Activated naive CD8-positive, alpha-beta T cell treated with anti-CD3 and anti-CD28 coated beads for 36 hours (primary cell): ENCODE results near the gene ZNF581. TPM values are rescaled to one million over a fixed set of nuclear protein-coding genes. Genes with fewer than 3 reads are reported as not detected.

ENCODE experiments used
- DNase-seq: peaks from one replicate; pipeline ENCODE4 v3.0.0; 2021
- H3K27ac Mint-ChIP-seq: one replicate; pipeline ENCODE4 v1.8.0; 2022; ENCODE audit warnings: mild to moderate bottlenecking, moderate library complexity, mixed read lengths
- H3K27me3 Mint-ChIP-seq: one replicate; pipeline ENCODE4 v1.8.0; 2022; ENCODE audit warnings: mild to moderate bottlenecking, mixed read lengths
- H3K36me3 Mint-ChIP-seq: one replicate; pipeline ENCODE4 v1.8.0; 2021; ENCODE audit warnings: mild to moderate bottlenecking, mixed read lengths
- H3K4me1 Mint-ChIP-seq: one replicate; pipeline ENCODE4 v1.8.0; 2021; ENCODE audit warnings: mixed read lengths
- H3K4me3 Mint-ChIP-seq: one replicate; pipeline ENCODE4 v1.8.0; 2022; ENCODE audit warnings: mild to moderate bottlenecking, moderate library complexity, mixed read lengths
- H3K9me3 Mint-ChIP-seq: one replicate; pipeline ENCODE4 v1.8.0; 2022; ENCODE audit warnings: mixed read lengths
- total RNA-seq, 2 experiments: library from RNA; stranded (reverse); gene quantifications; one replicate each; pipeline ENCODE4 v1.2.3, GENCODE V29; 2021

The ZNF581 gene
- total RNA-seq, 2 experiments from 2014 or later, result 39.9 to 42.3 TPM

DNA sequence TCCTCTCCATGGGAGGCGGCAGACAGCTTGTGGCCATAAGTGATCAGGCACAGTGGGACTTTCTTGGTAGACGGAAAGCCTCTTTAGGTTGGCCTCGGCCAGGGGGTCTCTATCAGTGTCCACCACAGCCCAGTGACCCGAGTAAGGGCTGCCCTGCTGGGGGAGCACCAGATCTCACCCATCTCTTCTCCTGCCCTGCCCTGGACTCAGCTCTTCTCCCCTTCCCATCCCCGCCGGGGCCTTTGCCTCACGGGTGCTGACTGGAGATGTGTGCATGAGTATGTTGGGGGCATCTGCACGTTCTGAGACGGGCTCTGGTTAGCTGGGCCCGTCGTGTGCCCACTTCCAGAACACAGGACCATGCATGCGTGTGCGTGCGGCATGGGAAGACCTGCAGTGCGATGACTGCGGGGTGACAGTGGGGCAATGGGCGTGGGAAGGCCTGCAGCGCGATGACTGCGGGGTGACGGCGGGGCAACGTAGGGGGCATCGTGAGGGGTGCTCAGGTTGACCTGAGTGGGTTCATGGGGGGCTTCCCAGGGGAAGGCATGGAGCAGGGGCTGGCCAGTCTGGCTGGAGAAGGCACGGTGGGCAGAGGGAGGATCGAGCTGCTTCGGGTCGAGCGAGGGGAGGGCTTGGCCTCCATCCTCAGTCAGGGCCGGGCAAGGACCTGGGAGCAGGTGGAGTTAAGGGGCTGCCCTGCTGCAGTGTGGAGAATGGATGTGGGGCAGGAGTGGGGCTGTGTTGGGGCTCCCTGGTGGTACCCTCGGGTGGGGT lies 47.5 kb downstream of the ZNF581 start:
- H3K9me3 Mint-ChIP-seq, result no peaks in the 10 kb centered on the region
- DNase-seq, result no peak
- H3K27me3 Mint-ChIP-seq, result no peaks in the 10 kb centered on the region
- no peak overlapping the region for H3K27ac Mint-ChIP-seq
- no peak overlapping the region for H3K4me3 Mint-ChIP-seq
- peaks cover 7% of the 10 kb centered on the region for H3K36me3 Mint-ChIP-seq
- peaks cover 2% of the 10 kb centered on the region for H3K4me1 Mint-ChIP-seq

DNA sequence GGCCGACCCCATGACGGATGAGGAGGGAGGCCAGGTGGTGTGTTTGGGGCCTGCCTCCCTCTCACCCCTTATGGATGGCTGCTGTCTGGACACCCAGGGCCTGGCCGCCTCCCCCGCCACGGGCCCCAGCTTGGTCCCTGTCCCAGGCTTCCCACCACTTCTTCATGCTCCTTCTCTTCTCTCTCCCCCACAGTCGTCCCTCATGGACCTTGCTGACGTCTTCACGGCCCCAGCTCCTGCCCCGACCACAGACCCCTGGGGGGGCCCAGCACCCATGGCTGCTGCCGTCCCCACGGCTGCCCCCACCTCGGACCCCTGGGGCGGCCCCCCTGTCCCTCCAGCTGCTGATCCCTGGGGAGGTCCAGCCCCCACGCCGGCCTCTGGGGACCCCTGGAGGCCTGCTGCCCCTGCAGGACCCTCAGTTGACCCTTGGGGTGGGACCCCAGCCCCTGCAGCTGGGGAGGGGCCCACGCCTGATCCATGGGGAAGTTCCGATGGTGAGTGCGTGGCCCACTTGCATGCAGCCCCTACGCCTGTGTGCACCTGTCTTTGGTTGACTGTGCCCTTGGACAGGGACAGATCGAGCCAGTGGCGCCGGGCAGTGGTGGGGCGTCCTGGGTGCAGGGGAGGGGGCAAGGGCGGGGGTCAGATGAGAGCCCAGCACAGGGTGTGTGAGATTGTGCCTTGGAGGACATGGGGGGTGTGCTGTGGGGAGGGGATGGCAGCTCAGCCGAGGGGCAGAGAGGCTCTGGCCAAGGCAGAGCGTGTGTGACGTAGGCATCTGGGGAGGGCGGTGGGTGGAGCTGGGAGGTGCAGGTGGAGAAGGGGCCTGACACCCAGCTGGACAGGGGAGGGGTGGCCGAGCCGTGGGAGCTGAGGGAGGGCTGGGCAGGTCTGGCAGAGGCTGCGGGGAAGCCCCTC lies 48.4 kb downstream of the ZNF581 start:
- no peak for DNase-seq
- H3K36me3 Mint-ChIP-seq, result peaks cover 7% of the 10 kb centered on the region
- no peak overlapping the region for H3K27ac Mint-ChIP-seq
- H3K4me1 Mint-ChIP-seq, result peaks cover 2% of the 10 kb centered on the region
- H3K9me3 Mint-ChIP-seq, result no peaks in the 10 kb centered on the region
- no peak overlapping the region for H3K4me3 Mint-ChIP-seq
- H3K27me3 Mint-ChIP-seq, result no peaks in the 10 kb centered on the region

DNA sequence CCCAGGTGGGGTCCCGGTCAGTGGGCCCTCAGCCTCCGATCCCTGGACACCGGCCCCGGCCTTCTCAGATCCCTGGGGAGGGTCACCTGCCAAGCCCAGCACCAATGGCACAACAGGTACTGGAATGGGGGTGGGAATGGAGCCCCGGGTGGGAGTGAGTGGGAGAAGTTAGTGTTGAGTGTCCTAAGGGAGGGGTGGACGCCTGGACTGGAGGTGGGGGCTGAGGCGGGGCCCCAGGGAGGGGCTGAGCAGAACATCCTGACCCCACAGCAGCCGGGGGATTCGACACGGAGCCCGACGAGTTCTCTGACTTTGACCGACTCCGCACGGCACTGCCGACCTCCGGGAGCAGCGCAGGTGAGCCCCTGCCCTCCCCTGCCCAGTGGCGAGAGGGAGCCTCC lies 49.2 kb downstream of the ZNF581 start:
- Mint-ChIP-seq H3K27ac (no peak overlapping the region), H3K27me3 (no peaks in the 10 kb centered on the region), H3K4me3 (no peak overlapping the region), H3K4me1 (no peaks in the 10 kb centered on the region), H3K36me3 (peaks cover 7% of the 10 kb centered on the region), H3K9me3 (no peaks in the 10 kb centered on the region)
- DNase-seq, result no peak

DNA sequence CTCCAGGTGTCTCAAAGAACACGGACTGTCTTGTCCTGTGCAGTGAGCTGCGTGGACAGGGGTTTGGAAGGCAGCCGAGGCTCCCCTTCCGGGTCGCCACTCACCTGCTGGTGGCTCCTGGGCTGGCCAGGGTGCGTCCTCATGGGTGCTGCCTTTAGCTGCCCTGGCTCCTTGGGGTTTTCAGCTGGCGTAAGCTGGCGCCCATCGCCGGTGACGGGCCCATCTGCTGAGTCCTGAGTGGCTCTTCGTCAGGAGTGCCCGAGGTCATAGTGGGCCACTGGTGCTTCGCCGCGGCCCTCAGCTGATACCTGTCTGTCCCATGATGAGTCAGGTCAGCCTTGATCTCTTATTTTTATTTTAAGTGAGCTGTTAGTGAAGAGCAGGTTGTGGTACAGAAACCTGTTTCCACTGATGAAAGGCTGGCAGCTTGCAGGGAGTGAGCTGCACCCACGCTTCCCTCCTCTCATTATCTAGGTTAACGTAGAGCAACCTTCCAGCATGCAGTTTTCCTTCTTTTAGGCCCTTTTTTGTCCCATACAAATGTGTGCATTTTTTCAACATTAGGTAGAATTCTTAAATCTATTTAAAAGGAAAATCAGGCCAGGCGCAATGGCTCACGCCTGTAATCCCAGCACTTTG lies 50.0 kb downstream of the ZNF581 start:
- no peaks in the 10 kb centered on the region for H3K27me3 Mint-ChIP-seq
- no peaks in the 10 kb centered on the region for H3K4me1 Mint-ChIP-seq
- H3K27ac Mint-ChIP-seq, result no peak overlapping the region
- H3K36me3 Mint-ChIP-seq, result peaks cover 8% of the 10 kb centered on the region
- H3K4me3 Mint-ChIP-seq, result no peak overlapping the region
- DNase-seq, result no peak
- no peaks in the 10 kb centered on the region for H3K9me3 Mint-ChIP-seq

DNA sequence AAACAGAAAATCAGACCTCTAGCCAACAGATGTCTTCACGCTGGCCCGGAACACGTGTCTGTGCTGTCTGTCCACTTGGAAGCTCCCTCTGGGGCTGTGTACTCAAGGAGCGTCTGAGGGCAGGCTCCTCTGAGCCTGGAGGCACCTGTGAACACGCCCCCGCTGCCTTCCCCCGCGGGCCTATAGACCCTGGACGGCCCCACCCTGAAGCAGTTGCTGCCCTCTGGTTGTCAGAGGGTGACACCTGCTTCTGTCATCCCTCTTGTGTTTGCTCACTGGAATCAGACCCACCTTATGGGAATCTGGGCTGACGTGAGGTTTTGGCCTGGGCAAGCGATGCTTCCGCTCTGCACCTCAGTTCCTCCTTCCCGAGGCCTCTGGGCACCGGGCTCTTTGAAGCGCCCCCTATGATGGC lies 50.8 kb downstream of the ZNF581 start:
- H3K36me3 Mint-ChIP-seq, result peaks cover 7% of the 10 kb centered on the region
- DNase-seq, result no peak
- no peak overlapping the region for H3K4me3 Mint-ChIP-seq
- no peak overlapping the region for H3K27ac Mint-ChIP-seq
- H3K9me3 Mint-ChIP-seq, result no peaks in the 10 kb centered on the region
- H3K27me3 Mint-ChIP-seq, result no peaks in the 10 kb centered on the region
- no peaks in the 10 kb centered on the region for H3K4me1 Mint-ChIP-seq

DNA sequence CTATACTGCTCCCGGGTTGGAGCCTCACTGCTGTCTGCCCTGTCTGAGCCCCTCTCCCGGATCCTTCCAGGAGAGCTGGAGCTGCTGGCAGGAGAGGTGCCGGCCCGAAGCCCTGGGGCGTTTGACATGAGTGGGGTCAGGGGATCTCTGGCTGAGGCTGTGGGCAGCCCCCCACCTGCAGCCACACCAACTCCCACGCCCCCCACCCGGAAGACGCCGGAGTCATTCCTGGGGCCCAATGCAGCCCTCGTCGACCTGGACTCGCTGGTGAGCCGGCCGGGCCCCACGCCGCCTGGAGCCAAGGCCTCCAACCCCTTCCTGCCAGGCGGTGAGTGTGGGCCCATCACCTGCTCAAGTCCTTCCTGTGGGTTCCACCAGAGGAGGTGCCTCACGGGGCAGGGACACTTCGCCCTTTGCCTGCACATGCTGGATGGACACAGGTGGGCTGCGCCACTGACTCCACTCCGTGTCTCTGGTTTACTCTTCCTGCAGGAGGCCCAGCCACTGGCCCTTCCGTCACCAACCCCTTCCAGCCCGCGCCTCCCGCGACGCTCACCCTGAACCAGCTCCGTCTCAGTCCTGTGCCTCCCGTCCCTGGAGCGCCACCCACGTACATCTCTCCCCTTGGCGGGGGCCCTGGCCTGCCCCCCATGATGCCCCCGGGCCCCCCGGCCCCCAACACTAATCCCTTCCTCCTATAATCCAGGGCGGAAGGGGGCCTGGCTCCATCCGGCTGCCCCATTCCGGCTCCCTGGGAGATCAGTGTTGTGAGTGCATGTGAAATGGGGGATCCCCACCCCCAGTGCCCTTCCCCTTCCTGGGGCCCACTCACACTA lies 51.4 kb downstream of the ZNF581 start:
- no peak for DNase-seq
- H3K4me1 Mint-ChIP-seq, result no peaks in the 10 kb centered on the region
- H3K4me3 Mint-ChIP-seq, result no peak overlapping the region
- H3K9me3 Mint-ChIP-seq, result no peaks in the 10 kb centered on the region
- no peak overlapping the region for H3K27ac Mint-ChIP-seq
- peaks cover 5% of the 10 kb centered on the region for H3K36me3 Mint-ChIP-seq
- no peaks in the 10 kb centered on the region for H3K27me3 Mint-ChIP-seq

Other genes starting within 250 kb of the ZNF581 start
- 100 to 1,000 TPM; 323 to 325 TPM for gene UBE2S, start 235.9 kb upstream of the ZNF581 start, total RNA-seq
- not detected for gene SHISA7, start 200.3 kb upstream of the ZNF581 start, total RNA-seq
- 10 to 100 TPM; 35.7 to 37.5 TPM for gene ISOC2, start 182.0 kb upstream of the ZNF581 start, total RNA-seq
- gene C19orf85, start 178.9 kb upstream of the ZNF581 start, total RNA-seq, result not detected
- gene ZNF628, start 167.0 kb upstream of the ZNF581 start, total RNA-seq, result 10 to 100 TPM in 1 of 2 experiments, 1 to 10 TPM in 1; 8.8 to 10.3 TPM
- 10 to 100 TPM; 24.8 to 24.9 TPM for gene NAT14, start 158.5 kb upstream of the ZNF581 start, total RNA-seq
- 1 to 10 TPM in 1 of 2 experiments, under 1 TPM in 1; 0.46 to 1.4 TPM for gene SSC5D, start 155.2 kb upstream of the ZNF581 start, total RNA-seq
- gene SBK2, start 106.5 kb upstream of the ZNF581 start, total RNA-seq, result not detected
- not detected for gene SBK3, start 98.1 kb upstream of the ZNF581 start, total RNA-seq
- 1 to 10 TPM; 5.5 to 6.1 TPM for gene ZNF579, start 62.8 kb upstream of the ZNF581 start, total RNA-seq
- 10 to 100 TPM; 19.8 to 20.7 TPM for gene FIZ1, start 44.1 kb upstream of the ZNF581 start, total RNA-seq
- gene ZNF524, start 43.4 kb upstream of the ZNF581 start, total RNA-seq, result 10 to 100 TPM; 10.8 to 11.5 TPM
- 10 to 100 TPM; 10.5 to 10.7 TPM for gene ZNF865, start 38.0 kb upstream of the ZNF581 start, total RNA-seq
- gene ZNF784, start 19.1 kb upstream of the ZNF581 start, total RNA-seq, result 1 to 10 TPM; 3.7 to 3.9 TPM
- 10 to 100 TPM; 29.6 to 30.6 TPM for gene ZNF580, start 2.6 kb upstream of the ZNF581 start, total RNA-seq
- 10 to 100 TPM; 10.9 to 12.0 TPM for gene CCDC106, start 4.6 kb downstream of the ZNF581 start, total RNA-seq
- gene U2AF2, start 11.4 kb downstream of the ZNF581 start, total RNA-seq, result 100 to 1,000 TPM; 341 to 345 TPM
- 10 to 100 TPM; 37.1 to 39.5 TPM for gene EPN1, start 31.6 kb downstream of the ZNF581 start, total RNA-seq
- gene NLRP9, start 94.8 kb downstream of the ZNF581 start, total RNA-seq, result not detected
- gene RFPL4A, start 115.4 kb downstream of the ZNF581 start, total RNA-seq, result not detected
- gene RFPL4AL1, start 125.5 kb downstream of the ZNF581 start, total RNA-seq, result not detected
- gene NLRP11, start 188.3 kb downstream of the ZNF581 start, total RNA-seq, result under 1 TPM; 0.19 to 0.24 TPM
- not detected for gene NLRP4, start 192.9 kb downstream of the ZNF581 start, total RNA-seq